PC-9 (cell line): Measurements from ENCODE around the gene PARK7.

ENCODE experiments used
- EZH2 ChIP-seq: fragments of 200-600 bp; sonication (generic); IDR thresholded peaks from 2 replicates; pipeline ENCODE4 v1.8.0; 2017; ENCODE audit warnings: antibody characterized with exemption, low read depth
- TF ChIP-seq, protein P1 (sequence below): fragments of 200-600 bp; sonication (generic); conservative IDR thresholded peaks from 2 replicates; pipeline ENCODE4 v1.6.1; 2017; ENCODE audit warnings: mixed run types, antibody characterized with exemption, mild to moderate bottlenecking, moderate library complexity

DNA sequence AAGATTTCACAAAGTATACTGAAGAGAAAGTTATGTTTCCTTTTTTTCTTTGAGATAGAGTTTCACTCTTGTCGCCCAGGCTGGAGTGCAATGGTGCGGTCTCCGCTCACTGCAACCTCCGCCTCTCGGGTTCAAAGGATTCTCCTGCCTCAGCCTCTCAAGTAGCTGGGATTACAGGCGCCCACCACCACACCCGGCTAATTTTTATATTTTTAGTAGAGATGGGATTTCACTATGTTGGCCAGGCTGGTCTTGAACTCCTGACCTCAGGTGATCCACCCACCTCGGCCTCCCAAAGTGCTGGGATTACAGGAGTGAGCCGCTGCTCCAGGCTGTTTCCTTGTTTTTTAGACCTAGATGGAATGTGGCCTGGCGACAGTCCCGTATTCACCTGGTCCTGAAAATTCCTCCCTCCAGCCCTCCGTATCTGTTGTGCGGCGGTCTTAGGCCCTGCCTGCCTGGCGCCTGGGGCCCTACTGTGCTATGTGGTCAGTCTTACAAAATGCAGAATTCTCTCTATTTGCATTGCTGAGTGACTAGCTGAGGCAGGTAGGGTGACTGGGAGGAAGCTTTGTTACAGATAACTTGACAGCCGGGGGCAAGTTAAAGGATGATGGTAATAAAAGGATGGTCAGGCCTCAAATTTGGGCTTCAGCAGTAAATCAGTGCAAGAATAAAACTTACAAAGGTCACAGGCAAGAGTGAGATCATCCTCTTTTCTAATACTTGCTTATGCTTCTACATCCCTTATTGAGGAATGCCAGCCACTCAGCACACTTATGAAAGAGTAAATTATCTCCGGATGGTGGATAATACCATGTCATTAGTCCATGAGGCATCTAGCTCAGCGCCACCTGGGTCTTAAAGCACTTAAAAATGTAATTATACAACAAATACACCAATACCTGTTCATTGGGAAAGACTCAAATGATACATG is 30.3 kb downstream of the PARK7 start:
- TF ChIP-seq, protein P1, sequence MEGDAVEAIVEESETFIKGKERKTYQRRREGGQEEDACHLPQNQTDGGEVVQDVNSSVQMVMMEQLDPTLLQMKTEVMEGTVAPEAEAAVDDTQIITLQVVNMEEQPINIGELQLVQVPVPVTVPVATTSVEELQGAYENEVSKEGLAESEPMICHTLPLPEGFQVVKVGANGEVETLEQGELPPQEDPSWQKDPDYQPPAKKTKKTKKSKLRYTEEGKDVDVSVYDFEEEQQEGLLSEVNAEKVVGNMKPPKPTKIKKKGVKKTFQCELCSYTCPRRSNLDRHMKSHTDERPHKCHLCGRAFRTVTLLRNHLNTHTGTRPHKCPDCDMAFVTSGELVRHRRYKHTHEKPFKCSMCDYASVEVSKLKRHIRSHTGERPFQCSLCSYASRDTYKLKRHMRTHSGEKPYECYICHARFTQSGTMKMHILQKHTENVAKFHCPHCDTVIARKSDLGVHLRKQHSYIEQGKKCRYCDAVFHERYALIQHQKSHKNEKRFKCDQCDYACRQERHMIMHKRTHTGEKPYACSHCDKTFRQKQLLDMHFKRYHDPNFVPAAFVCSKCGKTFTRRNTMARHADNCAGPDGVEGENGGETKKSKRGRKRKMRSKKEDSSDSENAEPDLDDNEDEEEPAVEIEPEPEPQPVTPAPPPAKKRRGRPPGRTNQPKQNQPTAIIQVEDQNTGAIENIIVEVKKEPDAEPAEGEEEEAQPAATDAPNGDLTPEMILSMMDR, result no peak
- TF ChIP-seq EZH2, result no peak
